Activated T-cell treated with anti-CD3 and anti-CD28 coated beads, Interleukin-2, amount 50 U/mL, for 48 hours (primary cell): ENCODE results near the gene APOBEC3H.

ENCODE experiments used
- DNase-seq, 2 experiments: peaks; one replicate each; pipeline ENCODE4 v3.0.0-alpha.2; 2020

APOBEC3H gene

DNA sequence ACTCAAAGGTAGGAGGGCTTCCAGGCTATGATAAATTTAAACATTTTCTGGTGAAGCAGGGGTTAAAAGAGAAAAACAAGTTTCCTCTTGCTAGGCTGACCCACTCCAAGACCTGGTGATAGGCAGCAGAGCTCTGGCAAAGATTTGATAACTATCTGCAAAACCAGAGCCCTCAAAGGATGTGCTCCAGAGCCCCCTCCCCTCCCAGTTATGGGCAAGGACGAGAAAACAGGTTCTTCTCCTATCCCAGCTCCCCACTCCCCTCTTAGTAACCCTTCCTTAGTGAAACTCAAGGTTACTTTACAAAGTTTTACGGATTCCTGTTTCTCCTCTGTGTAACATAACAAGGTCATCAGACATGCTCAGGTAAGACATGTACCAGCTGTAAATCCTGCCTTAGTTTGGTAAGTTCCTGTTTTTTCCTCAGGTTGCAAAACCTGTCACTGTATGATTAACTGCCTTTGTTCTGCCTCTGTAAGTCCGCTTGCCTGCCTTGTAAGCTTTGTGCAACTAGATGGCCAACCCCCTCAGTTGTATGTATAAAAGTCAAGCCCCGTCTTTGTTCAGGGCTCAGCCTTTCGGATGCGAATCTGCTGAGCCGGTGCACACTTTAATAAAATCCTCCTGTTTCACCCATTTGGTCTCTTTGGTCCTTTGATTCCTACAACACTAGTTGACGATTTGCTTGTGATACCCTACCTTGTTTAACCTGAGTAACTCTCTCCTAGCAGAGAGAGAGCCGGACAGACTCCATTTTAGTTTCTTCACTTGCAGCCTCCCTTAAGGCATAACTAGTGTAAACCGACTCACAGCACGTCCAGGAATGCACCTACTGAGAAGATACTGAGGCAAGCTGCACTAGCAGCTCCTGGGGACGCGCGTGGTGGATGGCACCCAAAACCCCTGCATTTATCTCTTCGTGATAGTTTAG lies 13.9 kb downstream of the APOBEC3H start:
- DNase-seq = no peak

DNA sequence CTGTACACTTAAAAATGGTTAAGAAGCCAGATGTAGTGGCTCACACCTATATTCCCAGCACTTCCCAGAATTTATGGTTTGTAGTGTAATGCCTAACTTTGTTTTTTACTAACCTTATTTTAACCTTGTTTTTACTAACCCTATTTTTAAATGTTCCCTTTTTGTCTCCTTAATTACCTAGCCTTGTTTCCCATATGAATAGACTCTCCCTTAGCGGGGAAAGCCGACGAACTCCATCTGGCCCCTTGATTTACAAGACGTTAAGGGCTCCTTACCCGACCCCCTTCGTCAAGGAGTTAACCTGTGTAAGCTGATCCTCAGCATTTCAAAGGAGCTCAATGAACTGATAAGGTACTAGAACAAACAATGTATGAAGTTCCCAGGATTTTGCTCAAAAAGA lies 17.1 kb downstream of the APOBEC3H start:
- no peak for DNase-seq

DNA sequence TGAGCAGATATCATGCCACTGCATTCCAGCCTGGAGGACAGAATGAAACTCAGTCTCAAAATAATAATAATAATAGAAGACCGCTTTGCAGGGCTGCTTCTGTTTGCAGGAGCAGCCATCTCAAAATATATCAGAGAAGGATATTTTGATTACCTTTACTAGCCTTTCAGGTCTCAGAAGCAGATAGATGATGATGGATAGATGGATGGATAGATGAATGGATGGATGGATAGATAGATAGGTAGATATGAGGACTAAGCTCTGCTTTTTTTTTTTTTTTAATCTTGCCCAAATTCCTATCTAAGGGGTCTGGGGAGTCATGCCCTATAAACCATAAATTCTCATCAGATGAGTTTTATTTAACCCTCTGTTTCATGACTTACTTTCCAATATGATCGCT lies 18.5 kb downstream of the APOBEC3H start:
- DNase-seq = no peak

DNA sequence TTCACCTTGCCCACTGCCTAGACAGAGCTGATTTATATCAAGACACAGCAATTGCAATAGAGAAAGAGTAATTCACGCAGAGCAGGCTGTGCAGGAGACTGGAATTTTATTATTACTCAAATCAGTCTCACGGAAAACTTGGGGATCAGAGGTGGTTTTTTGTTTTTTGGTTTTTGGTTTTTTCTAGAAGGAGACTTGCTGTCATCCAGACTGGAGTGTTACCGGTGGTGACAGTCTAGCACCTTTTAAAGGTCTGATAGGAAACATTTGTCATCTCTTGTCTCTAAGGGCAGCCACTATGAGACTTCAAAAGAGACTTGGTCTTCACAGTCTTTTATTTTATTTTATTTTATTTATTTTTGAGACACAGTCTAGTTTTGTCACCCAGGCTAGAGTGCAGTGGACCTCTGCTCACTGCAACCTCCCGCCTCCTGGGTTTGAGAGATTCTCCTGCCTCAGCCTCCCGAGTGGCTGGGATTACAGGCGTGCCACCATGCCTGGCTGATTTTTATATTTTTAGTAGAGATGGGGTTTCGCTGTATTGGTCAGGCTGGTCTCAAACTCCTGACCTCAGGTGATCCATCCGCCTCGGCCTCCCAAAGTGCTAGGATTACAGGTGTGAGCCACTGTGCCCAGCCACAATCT lies 19.1 kb downstream of the APOBEC3H start:
- DNase-seq = no peak

DNA sequence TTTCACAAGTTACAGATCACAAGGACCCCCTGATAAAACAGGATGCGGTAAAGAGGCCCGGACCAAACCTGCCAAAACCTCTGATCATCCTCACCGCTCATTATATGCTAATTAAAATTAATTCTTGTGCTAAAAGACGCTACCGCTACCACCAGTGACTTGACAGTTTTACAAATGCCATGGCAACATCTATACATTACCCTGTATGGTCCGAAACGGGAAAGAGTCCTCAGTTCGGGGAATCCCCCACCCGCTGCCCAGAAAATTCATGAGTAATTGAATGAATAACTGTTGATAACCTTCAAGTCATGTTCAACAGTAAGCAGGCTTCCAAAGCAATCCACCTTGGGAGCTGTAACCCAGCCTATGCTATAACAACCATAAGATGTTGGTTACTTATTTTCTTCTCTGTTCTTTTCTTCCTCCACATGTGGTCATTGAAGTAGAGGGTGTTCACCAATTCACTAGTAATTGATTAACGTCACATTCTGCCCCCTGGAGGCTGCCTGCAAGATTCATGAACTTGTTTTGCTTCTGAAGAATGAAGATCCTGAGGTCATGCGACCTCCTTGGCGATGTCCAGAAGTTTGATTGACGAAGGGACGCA lies 20.6 kb downstream of the APOBEC3H start:
- peak; percentile 83 for DNase-seq

DNA sequence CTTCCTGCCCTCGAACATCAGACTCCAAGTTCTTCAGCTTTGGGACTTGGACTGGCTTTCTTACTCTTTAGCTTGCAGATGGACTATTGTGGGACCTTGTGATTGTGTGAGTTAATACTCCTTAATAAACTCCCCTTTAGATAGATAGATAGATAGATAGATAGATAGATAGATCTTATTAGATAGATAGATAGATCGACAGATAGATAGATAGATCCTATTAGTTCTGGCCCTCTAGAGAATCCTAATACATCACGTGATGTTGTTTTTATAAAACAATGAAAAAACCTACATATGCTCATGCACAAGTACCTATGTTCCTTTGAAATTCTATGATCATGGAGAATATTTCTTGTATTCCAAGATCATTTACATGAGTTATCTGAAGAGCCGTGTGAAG lies 23.9 kb downstream of the APOBEC3H start:
- DNase-seq = no peak

DNA sequence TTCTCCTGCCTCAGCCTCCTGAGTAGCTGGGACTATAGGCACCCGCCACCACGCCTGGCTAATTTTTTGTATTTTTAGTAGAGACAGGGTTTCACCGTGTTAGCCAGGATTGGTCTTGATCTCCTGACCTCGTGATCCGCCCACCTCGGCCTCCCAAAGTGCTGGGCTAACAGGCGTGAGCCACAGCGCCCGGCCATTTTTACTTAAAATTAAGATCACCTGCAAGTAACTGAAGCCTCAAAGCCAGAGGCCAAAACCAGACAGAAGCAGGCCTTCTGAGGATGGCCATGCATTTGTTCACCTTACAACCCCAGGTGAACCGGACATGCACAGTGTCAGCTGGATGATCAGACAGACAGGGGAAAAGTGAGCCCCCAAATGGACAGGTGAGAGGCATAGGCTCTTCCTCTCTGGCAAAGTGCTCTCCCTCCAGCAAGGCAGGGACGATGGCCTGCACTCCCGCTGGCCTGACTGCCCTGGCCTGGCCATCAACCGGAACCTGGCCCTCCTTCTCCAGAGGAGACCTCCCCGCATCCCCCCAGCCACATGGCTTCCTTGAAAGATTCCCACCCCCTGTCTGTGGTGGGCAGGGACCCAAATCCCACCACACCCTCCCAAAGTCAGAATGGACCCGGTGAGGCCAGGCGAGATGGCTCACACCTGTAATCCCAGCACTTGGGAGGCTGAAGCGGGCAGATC lies 25.9 kb downstream of the APOBEC3H start:
- DNase-seq = no peak

DNA sequence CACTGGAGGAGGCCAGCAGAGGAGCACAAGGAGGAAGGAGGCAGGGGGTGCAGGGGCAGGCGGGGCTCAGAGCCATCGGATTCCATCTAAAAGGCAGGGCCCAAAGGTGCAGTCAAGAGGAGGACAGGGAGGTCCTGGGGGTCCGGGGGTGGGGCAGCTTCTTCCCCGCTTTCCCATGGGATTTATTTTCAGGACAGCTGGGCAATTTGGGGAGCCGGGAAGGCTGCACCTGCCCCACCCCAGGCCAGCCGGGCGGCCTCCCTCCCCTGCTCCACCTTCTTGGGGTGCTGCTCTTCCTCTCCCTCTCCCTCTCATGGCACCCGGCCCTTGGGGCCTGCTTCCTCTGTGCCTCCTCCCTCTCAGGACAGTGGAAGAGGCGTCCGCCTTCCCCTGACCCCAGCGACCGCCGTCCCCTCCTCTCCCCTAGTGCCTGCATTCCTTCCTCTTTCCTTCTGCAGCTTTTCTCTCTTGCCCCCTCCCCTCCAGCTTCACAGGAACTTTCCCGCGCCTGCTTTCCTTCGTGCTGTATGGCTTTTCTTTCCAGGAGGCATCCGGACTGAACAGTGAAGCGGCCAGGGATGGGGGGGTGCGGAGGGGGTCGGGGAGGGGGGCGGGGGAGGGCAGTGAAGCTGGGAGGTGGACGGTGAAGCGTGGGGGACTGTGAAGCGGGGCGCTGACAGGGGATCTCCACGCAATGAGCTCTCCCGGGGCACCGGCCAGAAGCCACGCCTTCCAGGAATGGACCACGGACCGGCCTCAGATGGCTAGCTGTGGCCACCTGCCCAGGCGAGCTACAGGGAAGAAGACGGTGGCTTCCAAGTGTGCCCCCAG lies 26.9 kb downstream of the APOBEC3H start:
- DNase-seq = no peak

DNA sequence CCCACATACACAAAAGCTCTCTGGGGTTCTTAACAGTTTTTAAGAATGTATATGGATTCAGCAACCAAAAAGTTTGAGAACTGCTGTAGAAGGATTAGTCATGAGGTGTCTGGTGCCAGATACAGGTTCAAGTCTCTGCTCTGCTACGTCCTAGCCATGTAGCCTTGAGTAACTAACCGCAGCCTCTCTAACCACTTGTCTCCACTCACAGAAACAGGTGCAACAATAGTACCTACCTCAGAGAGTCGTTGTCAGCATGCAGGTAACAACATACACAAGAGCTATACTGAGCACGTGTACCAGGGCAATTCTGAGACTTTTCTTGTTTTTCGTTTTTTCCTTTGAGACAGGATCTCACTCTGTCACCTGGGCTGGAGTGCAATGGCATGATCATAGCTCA lies 28.6 kb downstream of the APOBEC3H start:
- no peak for DNase-seq

DNA sequence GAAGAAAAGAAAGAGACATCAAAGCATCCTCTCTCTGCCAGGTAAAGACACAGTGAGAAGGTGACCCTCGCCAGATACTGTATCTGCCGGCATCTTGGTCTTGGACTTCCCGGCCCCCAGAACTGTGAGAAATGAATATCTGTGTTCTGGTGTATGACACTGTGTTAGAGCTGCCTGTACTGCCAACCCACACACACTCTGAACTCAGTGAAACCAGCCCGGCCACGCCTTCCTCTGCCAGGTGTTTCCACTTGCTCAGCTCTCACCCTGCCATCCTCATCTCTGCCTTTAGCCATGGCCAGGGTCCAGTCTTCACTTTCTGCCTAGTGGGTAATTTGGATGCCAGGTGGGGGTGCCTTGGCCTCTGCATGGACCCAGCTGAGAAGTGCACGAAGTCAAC lies 31.5 kb downstream of the APOBEC3H start:
- no peak for DNase-seq

DNA sequence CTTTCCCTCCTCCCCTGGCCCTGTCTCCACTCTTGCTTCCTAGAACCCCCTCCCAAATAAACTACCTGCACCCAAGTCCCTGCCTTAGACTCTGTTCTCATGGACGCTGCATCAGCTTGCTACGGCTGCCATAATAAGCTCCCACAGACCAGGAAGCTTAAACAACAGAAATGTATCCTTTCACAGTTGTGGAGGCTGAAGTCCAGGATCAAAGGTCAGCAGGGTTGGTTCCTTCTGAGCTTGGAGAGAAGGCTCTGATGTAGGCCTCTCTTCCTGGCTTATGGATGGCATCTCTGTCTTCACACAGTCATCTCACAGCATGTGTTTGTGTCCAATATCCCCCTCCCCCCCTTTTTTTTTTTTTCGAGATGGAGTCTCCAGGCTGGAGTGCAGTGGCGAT lies 32.0 kb downstream of the APOBEC3H start:
- DNase-seq = no peak

DNA sequence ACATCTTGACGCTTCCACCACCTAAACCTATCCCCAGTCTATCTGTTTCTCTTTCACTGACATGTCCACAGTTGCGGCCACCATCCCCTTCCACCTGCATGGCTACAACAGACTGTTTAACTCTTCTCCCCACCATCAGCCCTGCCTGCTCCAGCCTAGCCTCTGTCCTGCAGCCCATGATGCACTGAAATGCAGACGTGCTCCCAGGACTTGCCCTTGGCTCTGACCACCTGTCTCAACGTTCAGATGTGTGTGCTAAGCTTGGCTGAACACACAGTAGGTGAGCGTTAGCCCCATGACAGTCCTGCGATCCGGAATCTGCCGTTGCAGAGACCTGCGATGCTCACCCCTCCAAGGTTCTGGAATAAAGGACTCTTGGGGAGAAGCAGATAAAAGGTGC lies 32.7 kb downstream of the APOBEC3H start:
- no peak for DNase-seq

DNA sequence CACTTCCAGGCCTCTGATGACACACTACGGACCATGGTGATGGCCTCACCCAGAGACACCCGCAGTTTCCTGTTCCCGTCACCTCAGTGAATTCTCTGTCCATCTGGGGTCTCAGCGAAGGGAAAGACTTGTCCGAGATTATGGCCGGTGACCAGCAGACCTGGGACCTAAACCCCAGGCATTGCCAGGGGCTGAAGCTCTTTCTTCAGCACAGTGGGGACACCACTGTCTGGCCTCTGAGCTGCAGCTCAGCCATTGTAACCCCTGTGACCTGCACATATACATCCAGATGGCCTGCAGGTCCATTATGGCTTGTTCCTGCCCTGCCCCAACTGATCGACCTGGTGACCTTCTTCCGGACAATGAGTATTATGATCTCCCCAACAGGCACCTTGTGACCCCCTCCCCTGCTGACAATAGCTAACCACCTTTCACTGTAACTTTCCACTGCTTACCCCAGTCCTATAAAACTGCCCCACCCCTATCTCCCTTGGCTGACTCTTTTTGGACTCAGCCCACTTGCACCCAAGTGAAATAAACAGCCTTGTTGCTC lies 33.2 kb downstream of the APOBEC3H start:
- DNase-seq = no peak

DNA sequence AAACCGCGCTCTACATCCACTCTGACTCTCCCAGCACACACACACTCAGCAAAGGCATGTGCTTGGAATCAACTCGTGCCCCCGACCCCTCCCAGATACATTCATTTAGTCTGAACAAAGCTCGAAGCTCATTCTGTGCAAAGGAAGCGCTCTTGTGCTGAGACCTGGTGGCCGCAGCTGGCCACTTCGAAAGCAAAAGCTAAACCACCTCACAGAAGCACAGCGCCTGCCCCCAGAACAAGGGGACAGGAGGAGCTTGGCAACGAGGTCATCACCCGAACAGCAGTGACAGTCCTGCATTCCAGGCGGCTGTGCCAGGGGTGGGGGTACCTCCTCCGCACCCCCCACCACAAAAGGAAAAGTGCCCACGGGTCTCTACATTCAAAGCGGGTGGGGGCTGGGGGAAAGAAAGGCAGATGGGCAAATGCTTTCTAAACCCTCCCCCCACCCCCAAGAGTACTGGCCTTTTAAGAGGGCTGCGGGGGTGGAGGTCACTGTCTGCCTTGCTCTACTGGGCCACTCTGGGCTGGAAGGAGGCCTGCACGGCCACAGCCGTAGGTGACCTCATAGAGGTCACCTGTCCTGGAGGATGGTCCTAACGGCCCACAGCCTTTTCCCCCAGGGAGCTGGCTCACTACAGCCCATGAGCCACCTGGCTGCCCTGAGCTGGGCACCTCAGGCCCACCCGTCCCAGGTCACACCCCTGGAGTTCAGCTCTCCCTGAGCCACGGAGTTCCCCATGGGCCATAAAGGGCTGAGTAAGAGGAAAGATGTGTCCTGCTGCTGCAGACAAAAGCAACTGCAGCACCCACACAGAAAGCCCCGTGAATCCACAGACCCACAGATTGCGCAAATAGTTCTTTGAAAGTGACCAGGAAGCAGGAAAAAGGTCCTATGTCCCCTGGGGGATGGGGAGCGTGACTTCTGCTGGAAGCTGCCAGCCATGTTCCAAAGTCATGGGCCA lies 34.1 kb downstream of the APOBEC3H start:
- no peak for DNase-seq

DNA sequence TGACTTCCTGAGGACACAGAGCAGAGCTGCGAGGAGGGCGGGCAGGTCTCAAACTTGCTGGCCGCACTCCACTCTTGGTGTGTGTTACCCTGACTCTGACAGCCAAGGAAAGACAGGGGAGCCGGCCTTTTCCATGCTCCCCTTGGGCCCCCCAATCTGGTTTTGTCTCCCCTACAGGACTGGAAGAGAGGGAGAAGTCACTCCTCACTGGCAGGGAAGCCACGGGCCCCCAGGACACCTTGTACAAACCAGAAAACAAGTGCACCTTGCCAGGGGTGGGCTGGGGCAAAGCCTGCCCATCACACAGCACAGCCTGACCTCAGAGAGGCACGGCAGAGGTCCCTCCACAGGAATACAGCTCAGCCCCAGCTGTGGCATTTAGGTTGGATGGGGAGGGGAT lies 35.2 kb downstream of the APOBEC3H start:
- no peak for DNase-seq

DNA sequence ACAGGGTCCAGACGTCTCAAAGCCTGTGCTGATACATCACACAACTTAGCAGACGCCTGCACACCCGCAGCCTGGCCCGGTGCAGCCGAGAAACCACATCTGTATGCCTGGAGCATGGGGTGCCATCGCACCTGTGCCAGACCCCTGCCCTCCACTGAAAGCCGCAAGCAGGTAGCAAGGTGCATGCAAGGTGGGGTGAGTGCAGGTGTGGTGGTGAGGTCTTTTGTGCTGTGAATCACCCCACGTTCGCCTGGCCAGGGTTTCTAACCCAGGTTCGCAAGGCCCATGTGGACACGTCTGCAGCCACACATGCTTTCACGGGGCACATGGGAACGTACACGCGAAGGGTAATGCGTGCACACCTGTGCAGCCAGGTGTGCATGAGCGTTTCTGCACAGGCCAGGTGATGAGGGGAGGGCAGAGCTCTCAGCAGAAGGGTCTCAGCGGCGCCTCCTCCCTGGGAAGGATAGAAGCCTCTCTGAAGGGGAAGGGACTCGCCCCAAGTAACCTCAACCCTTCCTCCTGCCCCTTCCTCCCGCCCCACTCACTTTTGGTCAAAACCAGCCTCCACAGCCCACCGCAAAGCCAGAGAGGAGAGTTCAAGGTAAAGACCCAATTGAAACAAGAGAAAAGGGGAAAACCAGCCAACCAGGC lies 36.0 kb downstream of the APOBEC3H start:
- no peak for DNase-seq

DNA sequence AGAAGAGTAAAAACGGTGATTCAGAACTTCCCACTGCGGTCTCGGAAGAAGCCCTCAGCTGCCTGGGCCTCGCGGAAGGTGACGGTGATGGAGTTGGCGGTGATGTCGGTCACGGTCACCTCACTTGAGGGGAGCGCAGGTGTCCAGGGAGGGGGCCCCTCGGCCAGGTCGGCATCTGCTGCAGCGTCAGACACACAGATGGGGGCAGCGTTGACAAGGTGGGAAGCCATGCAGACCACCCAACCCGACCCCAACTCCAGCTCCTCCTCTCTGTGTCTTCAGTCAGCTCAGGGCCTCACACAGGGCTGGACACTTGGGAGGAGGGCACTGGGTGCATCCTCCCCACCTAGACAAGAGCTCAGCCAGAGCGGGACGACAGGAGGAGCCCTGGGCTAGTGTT lies 36.8 kb downstream of the APOBEC3H start:
- DNase-seq = no peak

DNA sequence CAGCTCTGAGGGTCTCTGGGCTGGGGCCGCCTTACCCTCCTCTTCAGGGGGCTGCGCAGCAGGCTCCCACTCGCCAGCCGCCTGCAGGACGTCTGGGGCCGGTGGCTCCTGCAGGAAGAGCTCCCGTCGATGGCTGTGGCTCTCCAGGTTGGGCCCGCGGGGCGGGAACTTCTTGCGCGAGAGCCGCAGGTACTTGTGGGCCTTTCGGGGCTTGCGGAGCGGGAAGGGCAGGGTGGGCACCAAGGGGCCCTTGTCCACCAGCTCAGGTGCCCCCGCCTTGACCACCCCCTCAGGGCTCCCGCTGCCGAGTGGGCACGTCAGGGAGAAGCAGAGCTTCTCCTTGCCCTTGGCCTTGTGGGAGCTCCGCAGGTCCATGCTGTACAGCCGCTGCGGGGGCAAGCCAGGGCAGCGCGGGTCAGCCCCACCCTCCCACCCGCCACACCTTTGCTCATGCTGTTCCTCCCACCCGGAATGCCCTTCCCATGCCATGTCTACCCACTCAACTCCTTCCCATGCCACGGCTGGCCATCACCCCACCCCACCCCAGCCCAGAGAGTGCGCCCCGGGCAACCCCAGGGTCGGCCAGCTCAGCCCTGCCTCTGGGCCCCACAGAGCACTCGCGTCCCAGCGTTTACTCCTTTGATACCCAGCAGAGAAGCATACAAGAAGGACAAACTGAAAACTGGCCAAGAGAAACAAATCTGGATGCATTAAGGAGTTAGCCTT lies 37.5 kb downstream of the APOBEC3H start:
- DNase-seq = no peak

DNA sequence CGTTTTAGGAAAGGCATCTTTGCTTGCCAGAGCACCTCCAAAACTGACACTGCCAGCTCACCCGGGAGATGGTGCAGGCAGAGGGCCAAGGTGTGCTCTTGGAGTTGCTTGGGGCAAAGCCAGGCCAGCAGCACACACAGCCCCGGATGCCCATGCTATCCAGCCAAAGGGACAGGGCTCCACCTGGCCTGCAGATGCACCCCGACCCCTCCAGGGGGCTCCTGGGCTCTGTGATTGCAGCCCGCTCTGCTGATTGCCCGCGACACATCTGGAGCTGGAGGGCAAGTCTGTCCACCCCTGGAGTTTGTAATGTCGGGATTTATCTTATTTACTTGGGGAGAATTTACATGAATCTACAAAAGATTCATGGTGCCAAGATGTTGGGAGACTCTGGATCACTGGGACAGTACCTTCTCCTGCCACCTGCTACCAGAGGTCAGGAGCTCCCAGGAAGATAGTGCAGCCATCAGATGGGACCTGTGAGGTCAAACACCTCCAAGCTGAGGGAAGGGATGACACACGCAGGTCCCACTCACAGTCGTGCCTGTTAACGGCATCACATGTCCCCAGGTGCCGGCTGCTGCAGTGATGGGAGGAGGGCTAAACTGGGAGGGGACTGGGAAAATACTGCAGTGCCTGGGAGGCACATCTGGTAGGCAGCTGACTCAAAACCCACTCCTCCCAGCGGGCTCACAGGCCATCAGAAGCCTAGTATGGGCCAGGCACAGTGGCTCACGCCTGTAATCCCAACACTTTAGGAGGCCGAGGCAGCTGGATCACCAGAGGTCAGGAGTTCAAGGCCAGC lies 38.2 kb downstream of the APOBEC3H start:
- DNase-seq = peak; percentile 63 to 68
